Kidney glomerular epithelial cell (primary cell): ENCODE data around the gene DLX4.

Source experiments
- DNase-seq: peaks from one replicate; lab custom pipeline; 2025; lab: John Stamatoyannopoulos, UW

DLX4 gene

GRCh38 chr17:49987290-49987585 lies 18.2 kb downstream of the DLX4 start:
- DNase-seq: no peak

GRCh38 chr17:49987681-49988441 lies 18.9 kb downstream of the DLX4 start:
- peak; percentile 21 for DNase-seq

GRCh38 chr17:49989518-49989880 lies 20.5 kb downstream of the DLX4 start:
- no peak for DNase-seq

GRCh38 chr17:49990331-49990730 lies 21.3 kb downstream of the DLX4 start:
- no peak for DNase-seq

- DNase-seq: no peak
Observed at GRCh38 chr17:49990921-49991320, 21.9 kb downstream of the DLX4 start.

GRCh38 chr17:49991409-49991808 lies 22.4 kb downstream of the DLX4 start:
- no peak for DNase-seq

GRCh38 chr17:49992191-49992932 lies 23.4 kb downstream of the DLX4 start:
- DNase-seq: no peak

- no peak for DNase-seq
Observed at GRCh38 chr17:49992933-49993422, 24.0 kb downstream of the DLX4 start.

- DNase-seq: no peak
Observed at GRCh38 chr17:49993423-49994060, 24.6 kb downstream of the DLX4 start.

- no peak for DNase-seq
Observed at GRCh38 chr17:49994085-49995054, 25.4 kb downstream of the DLX4 start.

GRCh38 chr17:49995055-49995738 lies 26.2 kb downstream of the DLX4 start, which contains the start of gene DLX3:
Gene DLX3, minus strand, starts transcription at chr17:49995224. Its CDS starts 226 bp downstream, at chr17:49994998.
- peak; percentile 19 for DNase-seq

GRCh38 chr17:49996121-49996494 lies 27.1 kb downstream of the DLX4 start:
- no peak for DNase-seq

GRCh38 chr17:49996495-49997300 lies 27.7 kb downstream of the DLX4 start:
- DNase-seq: no peak

GRCh38 chr17:49997301-49997650 lies 28.3 kb downstream of the DLX4 start:
- DNase-seq: no peak

GRCh38 chr17:49997773-49998703 lies 29.0 kb downstream of the DLX4 start:
- peak; percentile 80 for DNase-seq

GRCh38 chr17:49998836-49999511 lies 30.0 kb downstream of the DLX4 start:
- DNase-seq: no peak

- DNase-seq: no peak
Observed at GRCh38 chr17:50003911-50004310, 34.9 kb downstream of the DLX4 start.

GRCh38 chr17:50009282-50009681 lies 40.3 kb downstream of the DLX4 start:
- no peak for DNase-seq

- no peak for DNase-seq
Observed at GRCh38 chr17:50013079-50013478, 44.1 kb downstream of the DLX4 start.
